IPS DF 19.7 (cell line): ENCODE results near the gene YBX1.
"Not testable (repeated sequence)": the region's sequence is repeated elsewhere in the genome, so short reads cannot be mapped to it uniquely, and the experiment has no call there.

Source experiments
- DNase-seq: peaks from one replicate; pipeline ENCODE4 v3.0.0-alpha.2; 2013; ENCODE audit warnings: low read depth, low spot score

The YBX1 gene

GRCh38 chr1:42748021-42748420, 65.8 kb downstream of the YBX1 start:
- DNase-seq = no peak

GRCh38 chr1:42748461-42749410, 66.5 kb downstream of the YBX1 start:
- no peak for DNase-seq

GRCh38 chr1:42750041-42750440, 67.8 kb downstream of the YBX1 start:
- DNase-seq = no peak

- DNase-seq = not testable (repeated sequence)
These were observed 69.4 kb downstream of the YBX1 start for GRCh38 chr1:42751511-42752070.

GRCh38 chr1:42752284-42752683, 70.1 kb downstream of the YBX1 start:
- DNase-seq = no peak

GRCh38 chr1:42753070-42753469, 70.9 kb downstream of the YBX1 start:
- no peak for DNase-seq
